GM12878 (cell line): Measurements from ENCODE around the gene C11orf97. TPM values are rescaled to one million over a fixed set of nuclear protein-coding genes. Genes with fewer than 3 reads are reported as not detected.

Source experiments
- ATAC-seq: fragments of 200-7000 bp; cut with Tn5 transposase; 3 replicates; pipeline ENCODE4 v1.9.1; 2020; ENCODE audit warnings: mild to moderate bottlenecking, moderate library complexity
- BruUV-seq: library from RNA; stranded (reverse); fragments of 400-500 nt; replicated peaks from 2 replicates; lab custom pipeline; 2021; lab: Mats Ljungman, UMichigan
- CTCF ChIA-PET: fragments of 300-600 bp; sonication (Branson Sonifier 250); formaldehyde crosslinking; extraction: SDS; loops from one replicate; lab custom pipeline; 2021; ENCODE audit warnings: inconsistent platforms; lab: Yijun Ruan, JAX
- POLR2A ChIA-PET: fragments of 350-600 bp; formaldehyde crosslinking; extraction: SDS; loops from one replicate; lab custom pipeline; 2021; ENCODE audit warnings: inconsistent platforms; lab: Charles Lee
- RAD21 ChIA-PET: fragments of 300-600 bp; sonication (Branson Sonifier 250); formaldehyde crosslinking; loops from one replicate; lab custom pipeline; 2023; ENCODE audit warnings: antibody characterized with exemption; ENCODE audit not compliant: unreplicated experiment; lab: Charles Lee
- SMC1A ChIA-PET: fragments of 300-600 bp; sonication (Branson Sonifier 250); formaldehyde crosslinking; loops from one replicate; lab custom pipeline; 2023; ENCODE audit not compliant: unreplicated experiment, uncharacterized antibody; lab: Charles Lee
- DNase-seq: peaks from one replicate; pipeline ENCODE4 v3.0.0-alpha.2; 2011; ENCODE audit warnings: low read depth, low spot score
- FAIRE-seq: peaks from 3 replicates; lab custom pipeline; 2011; peaks lifted over from hg19 to GRCh38; lab: Jason Lieb, UNC
- H2AFZ ChIP-seq: 2 replicates; pipeline ENCODE4 v1.6.0; 2011; ENCODE audit warnings: low read depth, low read length, control low read depth; ENCODE audit not compliant: control insufficient read depth
- H3K27ac ChIP-seq: 2 replicates; pipeline ENCODE4 v1.5.1; 2011; ENCODE audit warnings: control low read depth; ENCODE audit not compliant: control insufficient read depth, insufficient read depth
- H3K27me3 ChIP-seq, 2 experiments: replicated peaks in 1 of 2; 2 replicates each; pipeline versions ENCODE4 v1.6.0 to v1.6.1; 2011; ENCODE audit warnings: low read length in 1 of 2; ENCODE audit not compliant: control insufficient read depth in 2 of 2, insufficient read depth in 2 of 2
- H3K36me3 ChIP-seq, 2 experiments: 2 replicates each; pipeline ENCODE4 v1.5.1; 2011; ENCODE audit warnings: low read length in 1 of 2; ENCODE audit not compliant: control insufficient read depth in 2 of 2, insufficient read depth in 2 of 2
- H3K4me1 ChIP-seq: 2 replicates; pipeline ENCODE4 v1.6.1; 2011; ENCODE audit warnings: mild to moderate bottlenecking, low read length, moderate library complexity, mixed read lengths; ENCODE audit not compliant: control insufficient read depth, insufficient read depth
- H3K4me2 ChIP-seq: 2 replicates; pipeline ENCODE4 v1.6.0; 2011; ENCODE audit warnings: control low read depth; ENCODE audit not compliant: control insufficient read depth, insufficient read depth
- H3K4me3 ChIP-seq: fragments of 200-600 bp; sonication (generic); 2 replicates; pipeline ENCODE4 v1.5.1; 2016
- H3K79me2 ChIP-seq: 2 replicates; pipeline ENCODE4 v1.6.0; 2011; ENCODE audit warnings: low read length; ENCODE audit not compliant: control insufficient read depth, insufficient read depth
- H3K9ac ChIP-seq: 2 replicates; pipeline ENCODE4 v1.8.0; 2011; ENCODE audit warnings: low read length, control low read depth, mixed read lengths; ENCODE audit not compliant: control insufficient read depth, insufficient read depth
- H3K9me3 ChIP-seq: replicated peaks from 3 replicates; pipeline ENCODE4 v1.5.1; 2011; ENCODE audit warnings: mild to moderate bottlenecking, low read length; ENCODE audit not compliant: control insufficient read depth, insufficient read depth
- H4K20me1 ChIP-seq: 2 replicates; pipeline ENCODE4 v1.6.0; 2011; ENCODE audit not compliant: control insufficient read depth, insufficient read depth
- BHLHE40 ChIP-seq, 2 experiments: fragments of 450-650 bp in 1 of 2; IDR thresholded peaks; 2 replicates each; pipeline ENCODE4 v1.6.1; 2011 to 2017; ENCODE audit warnings: low read depth in 2 of 2, borderline replicate concordance in 1 of 2, improper control_type of control experiment in 1 of 2, low read length in 1 of 2, mild to moderate bottlenecking in 1 of 2
- CHD2 ChIP-seq: IDR thresholded peaks from 2 replicates; pipeline ENCODE4 v1.6.1; 2011; ENCODE audit warnings: low read depth, low read length, improper control_type of control experiment, borderline replicate concordance
- HCFC1 ChIP-seq: fragments of 150-350 bp; IDR thresholded peaks from 2 replicates; pipeline ENCODE4 v1.6.1; 2014; ENCODE audit warnings: low read length
- KDM1A ChIP-seq: fragments of 200-600 bp; sonication (generic); IDR thresholded peaks from 2 replicates; pipeline ENCODE4 v1.6.1; 2016; ENCODE audit warnings: borderline replicate concordance
- LARP7 ChIP-seq: fragments of 450-650 bp; IDR thresholded peaks from 2 replicates; pipeline ENCODE4 v1.6.1; 2017; ENCODE audit warnings: mild to moderate bottlenecking
- MYC ChIP-seq: IDR thresholded peaks from 2 replicates; pipeline ENCODE4 v1.6.1; 2011; ENCODE audit warnings: mild to moderate bottlenecking, low read length, moderate library complexity, inconsistent platforms; ENCODE audit not compliant: insufficient read depth, insufficient replicate concordance, insufficient read length, severe bottlenecking
- NBN ChIP-seq: fragments of 450-650 bp; IDR thresholded peaks from 2 replicates; pipeline ENCODE4 v1.6.1; 2016
- RB1 ChIP-seq: fragments of 450-650 bp; formaldehyde crosslinking; IDR thresholded peaks from 2 replicates; pipeline ENCODE4 v1.6.1; 2017; ENCODE audit warnings: mild to moderate bottlenecking, borderline replicate concordance
- RELA ChIP-seq: fragments of 450-650 bp; IDR thresholded peaks from 2 replicates; pipeline ENCODE4 v1.8.0; 2014; ENCODE audit warnings: borderline replicate concordance; ENCODE audit not compliant: partially characterized antibody
- SMAD5 ChIP-seq: IDR thresholded peaks from 2 replicates; pipeline ENCODE4 v1.6.1; 2016; ENCODE audit warnings: antibody characterized with exemption, low read depth
- STAT1 ChIP-seq: fragments of 450-650 bp; conservative IDR thresholded peaks from 2 replicates; pipeline ENCODE4 v1.6.1; 2014; ENCODE audit warnings: antibody characterized with exemption, mild to moderate bottlenecking
- TCF12 ChIP-seq: IDR thresholded peaks from 2 replicates; pipeline ENCODE4 v1.6.1; 2011; ENCODE audit warnings: low read depth, mild to moderate bottlenecking, low read length
- ZBTB40 ChIP-seq: fragments of 450-650 bp; IDR thresholded peaks from 2 replicates; pipeline ENCODE4 v1.6.1; 2016; ENCODE audit warnings: mild to moderate bottlenecking, moderate library complexity, borderline replicate concordance
- ZNF687 ChIP-seq: fragments of 450-650 bp; IDR thresholded peaks from 2 replicates; pipeline ENCODE4 v1.6.1; 2017; ENCODE audit warnings: mild to moderate bottlenecking, moderate library complexity
- WGBS: methylation state at CpG from one replicate; pipeline ENCODE4 v1.1.6; 2016; ENCODE audit warnings: low lambda C conversion rate; ENCODE audit not compliant: insufficient replicate concordance, insufficient coverage; ENCODE audit errors: missing lambda C conversion rate; 5-methylcytosine and 5-hydroxymethylcytosine counted together
- in situ Hi-C: fragments of 300-500 bp; cut with MboI; formaldehyde crosslinking; loops from 9 replicates; pipeline ENCODE4 v1.14.3; 2018; ENCODE audit warnings: mixed read lengths
- intact Hi-C: fragments of 100-400 bp; cut with micrococcal nuclease; formaldehyde crosslinking; loops from one replicate; pipeline ENCODE4 v1.14.2; 2022; ENCODE audit not compliant: unreplicated experiment
- polyA plus RNA-seq, 11 experiments: library from polyadenylated mRNA; depleted of rRNA in 4 of 11; unstranded in 6 of 11; stranded (reverse) in 5 of 11; fragments of >200 nt; fragmentation: Nextera tagmentation in 4 of 11; fragmentation: Illumina TruSeq in 1 of 11; extraction: Ambion mirVana in 4 of 11; extraction: Trizol in 1 of 11; gene quantifications; 1 replicate in 1 of 11; 2 replicates in 10 of 11; pipeline versions ENCODE4 v1.2.1 to v1.2.3, GENCODE V29; 2011 to 2016; ENCODE audit warnings: inconsistent platforms in 2 of 11, missing spikeins in 2 of 11, low read depth in 1 of 11
- total RNA-seq, 4 experiments: library from RNA; depleted of rRNA in 3 of 4; stranded (reverse); fragments of >200 nt in 3 of 4; fragmentation: Illumina TruSeq in 1 of 4; extraction: Trizol in 1 of 4; gene quantifications; 2 replicates each; pipeline versions ENCODE4 v1.2.1 to v1.2.3, GENCODE V29; 2013 to 2021

The C11orf97 gene
- total and polyA plus RNA-seq, 10 of the 15 experiments (the other 5 are each of a cell fraction or from before 2014, with no cell fraction given) = not detected

- DNase-seq = no peak
- TF ChIP-seq HCFC1 = no peak
- no peak for TF ChIP-seq TCF12
- 0 out of 2 replicates have a peak, but pooled peaks have one; percentile 42 for TF ChIP-seq STAT1
- peak in 1 of 2 experiments; percentile 60; a peak in 1 of 4 replicates for TF ChIP-seq BHLHE40 (IDR thresholded peaks at IDR 0.05; ENCODE audit: borderline replicate concordance in 1 of 2, low read depth in 2 of 2, low read length in 1 of 2)
- peak; percentile 70 for TF ChIP-seq RELA
- no peak for TF ChIP-seq ZBTB40
- TF ChIP-seq SMAD5 = 0 out of 2 replicates have a peak, but pooled peaks have one; percentile 11
- TF ChIP-seq ZNF687 = peak; percentile 14; the same call in 1 of the 2 replicates
- TF ChIP-seq RB1 = peak; percentile 57; the same call in 1 of the 2 replicates
- no peak for TF ChIP-seq KDM1A
- peak; percentile 11; the same call in 1 of the 2 replicates for TF ChIP-seq NBN
- no peak for TF ChIP-seq MYC
- 0 out of 2 replicates have a peak, but pooled peaks have one; percentile 48 for TF ChIP-seq LARP7
- no peak for TF ChIP-seq CHD2
- TF ChIP-seq, all 136 proteins: peak for 8
- H3K79me2 ChIP-seq = peaks cover 42% of the 10 kb centered on the region
- H3K9ac ChIP-seq = peak overlapping the region; percentile 99
- WGBS = 9% methylated on average over 19 of the region's 19 CpGs
- peak overlapping the region; percentile 86 for H3K4me3 ChIP-seq
- POLR2A ChIA-PET = interaction anchor here (1.0 to 1.3 kb wide), 2 partner anchors 16 to 24 kb away, joined by 4 to 6 read pairs; no protein-coding TSS in a partner anchor
- H4K20me1 ChIP-seq = no peaks in the 10 kb centered on the region
- peak overlapping the region; percentile 81 for H3K27ac ChIP-seq
- RAD21 ChIA-PET = interaction anchor here (0.7 to 2.7 kb wide), 5 partner anchors 24 to 310 kb away, joined by 3 to 12 read pairs (median 4); no protein-coding TSS in a partner anchor
- H3K27me3 ChIP-seq = no peaks in the 10 kb centered on the region
- peaks cover 3% of the 10 kb centered on the region; the same call in 1 of the 2 replicates for H3K4me1 ChIP-seq
- ATAC-seq (peak; percentile 80), FAIRE-seq (no peak)
- intact Hi-C loops = loop anchor here (5.0 kb wide), 1 partner anchor 367 kb away; the partner anchor contains the start of gene PANX1
- H3K4me2 ChIP-seq = peak overlapping the region; percentile 77
- H2AFZ ChIP-seq = peak overlapping the region; percentile 94
- no TSS peak for BruUV-seq
- in situ Hi-C loops = no loop called here
- SMC1A ChIA-PET = interaction anchor here (0.7 to 3.7 kb wide), 7 partner anchors 20 to 310 kb away, joined by 3 to 12 read pairs (median 3); no protein-coding TSS in a partner anchor
- H3K9me3 ChIP-seq = no peaks in the 10 kb centered on the region; the same call in 2 of the 3 replicates
- CTCF ChIA-PET = interaction anchor here (0.8 to 2.1 kb wide), 5 partner anchors 11 to 108 kb away, joined by 3 to 6 read pairs (median 3); no protein-coding TSS in a partner anchor
- H3K36me3 ChIP-seq = peaks cover 0 to 16% of the 10 kb centered on the region in 2 experiments; a peak in 3 of 4 replicates
These were observed 18.1 kb upstream of the C11orf97 start for GRCh38 chr11:94494126-94494680.
